ENCODE data around the gene HIGD2A. TPM values are rescaled to one million over a fixed set of nuclear protein-coding genes. Genes with fewer than 3 reads are reported as not detected.

Gene HIGD2A
- total and polyA plus RNA-seq, 2 donors = 116 to 161 TPM

GRCh38 chr5:176410486-176411180 lies 22.1 kb downstream of the HIGD2A start:
- Histone ChIP-seq H3K27me3 (ENCODE audit: control insufficient read depth in 2 of 2, insufficient read depth in 1 of 2, low read length in 1 of 2) (no peaks in the 10 kb centered on the region), H3K36me3 (ENCODE audit: control insufficient read depth in 2 of 2, insufficient read depth in 2 of 2, low read length in 1 of 2) (peaks cover 22 to 30% of the 10 kb centered on the region in 2 donors), H3K4me3 (ENCODE audit: low read length in 2 of 2) (no peak overlapping the region), H3K27ac (ENCODE audit: low read depth in 1 of 2, low read length in 1 of 2) (no peak overlapping the region), H3K9me3 (ENCODE audit: control insufficient read depth in 2 of 2, insufficient read depth in 1 of 2, low read length in 1 of 2) (no peaks in the 10 kb centered on the region), H3K4me1 (ENCODE audit: control insufficient read depth in 2 of 2, insufficient read depth in 2 of 2, low read length in 2 of 2) (peaks cover 6 to 17% of the 10 kb centered on the region in 2 donors)
- no peak for DNase-seq (ENCODE audit: low read depth in 6 of 9, low spot score in 9 of 9)
- 88% methylated on average over 5 of the region's 5 CpGs for WGBS

DNA sequence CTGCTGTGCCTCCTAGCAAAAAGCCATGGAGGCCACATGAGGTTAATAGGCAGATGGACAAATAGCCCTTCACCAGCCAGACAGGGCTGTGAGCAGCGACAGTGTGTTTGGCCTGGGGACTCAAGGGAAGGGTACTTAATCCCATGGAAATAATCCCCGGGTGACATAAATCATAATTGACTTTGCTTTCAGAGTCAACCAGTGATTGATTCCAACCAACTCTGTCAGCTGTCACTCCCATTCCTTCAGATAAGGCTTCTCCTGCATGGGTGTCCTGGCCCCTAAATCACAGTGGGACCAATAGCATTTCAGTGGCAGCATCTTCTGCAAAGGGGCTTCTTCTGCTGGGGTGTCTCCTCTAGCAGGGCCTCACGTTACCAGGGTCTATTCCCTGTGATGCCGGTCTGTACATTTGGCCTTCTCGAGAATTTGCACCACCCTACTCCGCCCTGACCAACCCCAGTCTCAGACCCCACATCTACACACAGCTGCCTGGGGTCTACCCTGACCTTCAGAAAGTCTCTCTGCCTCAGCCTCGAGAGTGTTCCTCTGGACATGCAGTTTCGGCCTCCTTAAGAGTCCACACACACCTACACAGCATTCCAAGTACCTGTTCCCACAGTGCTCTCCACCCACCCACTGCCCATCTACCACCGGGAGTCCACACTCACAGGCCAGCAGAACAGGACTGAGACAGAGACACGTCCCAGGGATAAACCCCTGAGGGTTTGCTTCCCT lies 24.1 kb downstream of the HIGD2A start:
- H3K27ac ChIP-seq (ENCODE audit: low read depth in 1 of 2, low read length in 1 of 2) = peak overlapping the region in 1 of 2 donors; percentile 32

DNA sequence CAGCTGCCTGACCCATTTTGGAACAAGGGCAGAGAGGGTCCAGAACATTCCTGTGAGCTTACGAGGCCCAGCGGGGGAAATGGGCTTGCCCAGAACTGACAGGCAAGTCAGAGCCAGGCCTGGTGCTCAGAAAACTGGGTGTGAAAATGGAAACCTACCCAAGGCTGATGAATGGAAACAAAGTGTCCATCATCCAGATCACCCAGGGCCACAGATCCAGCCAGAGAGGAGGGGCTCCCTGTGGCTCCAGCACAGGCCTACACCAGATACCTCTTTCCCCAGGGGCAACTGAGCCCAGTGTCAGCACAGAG lies 24.7 kb downstream of the HIGD2A start:
- Histone ChIP-seq H3K36me3 (ENCODE audit: control insufficient read depth in 2 of 2, insufficient read depth in 2 of 2, low read length in 1 of 2) (peaks cover 6 to 15% of the 10 kb centered on the region in 2 donors), H3K9me3 (ENCODE audit: control insufficient read depth in 2 of 2, insufficient read depth in 1 of 2, low read length in 1 of 2) (no peaks in the 10 kb centered on the region), H3K27ac (ENCODE audit: low read depth in 1 of 2, low read length in 1 of 2) (peak overlapping the region in 1 of 2 donors; percentile 12), H3K4me3 (ENCODE audit: low read length in 2 of 2) (no peak overlapping the region), H3K27me3 (ENCODE audit: control insufficient read depth in 2 of 2, insufficient read depth in 1 of 2, low read length in 1 of 2) (no peaks in the 10 kb centered on the region), H3K4me1 (ENCODE audit: control insufficient read depth in 2 of 2, insufficient read depth in 2 of 2, low read length in 2 of 2) (peaks cover 12 to 28% of the 10 kb centered on the region in 2 donors)
- DNase-seq (ENCODE audit: low read depth in 6 of 9, low spot score in 9 of 9) = no peak
- 92% methylated on average over 2 of the region's 2 CpGs for WGBS

More for the DNA sequence above, 24.1 kb downstream of the HIGD2A start:
- no peak for DNase-seq (ENCODE audit: low read depth in 6 of 9, low spot score in 9 of 9)
- H3K27me3 ChIP-seq (ENCODE audit: control insufficient read depth in 2 of 2, insufficient read depth in 1 of 2, low read length in 1 of 2) = no peaks in the 10 kb centered on the region
- no peak overlapping the region for H3K4me3 ChIP-seq (ENCODE audit: low read length in 2 of 2)
- peaks cover 12 to 28% of the 10 kb centered on the region in 2 donors for H3K4me1 ChIP-seq (ENCODE audit: control insufficient read depth in 2 of 2, insufficient read depth in 2 of 2, low read length in 2 of 2)
- 94% methylated on average over 10 of the region's 10 CpGs for WGBS
- H3K9me3 ChIP-seq (ENCODE audit: control insufficient read depth in 2 of 2, insufficient read depth in 1 of 2, low read length in 1 of 2) = no peaks in the 10 kb centered on the region
- peaks cover 9 to 18% of the 10 kb centered on the region in 2 donors for H3K36me3 ChIP-seq (ENCODE audit: control insufficient read depth in 2 of 2, insufficient read depth in 2 of 2, low read length in 1 of 2)

DNA sequence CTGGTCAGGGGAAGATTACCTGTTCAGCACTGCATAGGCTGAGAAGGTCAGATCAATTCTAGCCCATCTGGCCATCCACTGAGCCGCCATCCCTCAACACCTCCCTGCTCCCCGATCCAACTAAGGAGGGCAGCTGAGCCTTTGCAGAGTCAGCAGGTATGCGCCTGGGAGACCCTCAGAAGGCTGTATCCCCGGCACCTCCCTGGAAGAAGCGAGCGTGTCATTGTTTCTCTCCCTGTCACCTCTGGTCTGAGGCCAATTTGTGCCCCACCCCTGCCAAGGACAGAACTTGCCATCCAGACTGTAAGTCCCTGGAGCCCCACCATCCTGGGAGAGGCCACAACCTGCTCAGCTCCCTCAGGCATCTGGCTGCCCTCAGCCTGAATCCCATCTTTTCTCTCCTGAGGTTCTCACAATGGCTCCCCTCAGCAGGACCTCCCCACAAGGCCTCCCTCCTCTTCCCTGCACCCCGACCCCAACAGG lies 25.2 kb downstream of the HIGD2A start:
- Histone ChIP-seq H3K4me3 (ENCODE audit: low read length in 2 of 2) (no peak overlapping the region), H3K36me3 (ENCODE audit: control insufficient read depth in 2 of 2, insufficient read depth in 2 of 2, low read length in 1 of 2) (peaks cover 6 to 11% of the 10 kb centered on the region in 2 donors), H3K9me3 (ENCODE audit: control insufficient read depth in 2 of 2, insufficient read depth in 1 of 2, low read length in 1 of 2) (no peaks in the 10 kb centered on the region), H3K4me1 (ENCODE audit: control insufficient read depth in 2 of 2, insufficient read depth in 2 of 2, low read length in 2 of 2) (peaks cover 12 to 28% of the 10 kb centered on the region in 2 donors), H3K27me3 (ENCODE audit: control insufficient read depth in 2 of 2, insufficient read depth in 1 of 2, low read length in 1 of 2) (no peaks in the 10 kb centered on the region), H3K27ac (ENCODE audit: low read depth in 1 of 2, low read length in 1 of 2) (peak overlapping the region in 1 of 2 donors; percentile 20)
- WGBS = 88% methylated on average over 7 of the region's 7 CpGs
- no peak for DNase-seq (ENCODE audit: low read depth in 6 of 9, low spot score in 9 of 9)

GRCh38 chr5:176414704-176415103 lies 26.2 kb downstream of the HIGD2A start:
- peaks cover 5 to 9% of the 10 kb centered on the region in 2 donors for H3K36me3 ChIP-seq (ENCODE audit: control insufficient read depth in 2 of 2, insufficient read depth in 2 of 2, low read length in 1 of 2)
- no peaks in the 10 kb centered on the region for H3K27me3 ChIP-seq (ENCODE audit: control insufficient read depth in 2 of 2, insufficient read depth in 1 of 2, low read length in 1 of 2)
- no peak overlapping the region for H3K4me3 ChIP-seq (ENCODE audit: low read length in 2 of 2)
- WGBS = 90% methylated on average over 3 of the region's 3 CpGs
- peak overlapping the region in 1 of 2 donors; percentile 36 for H3K27ac ChIP-seq (ENCODE audit: low read depth in 1 of 2, low read length in 1 of 2)
- H3K4me1 ChIP-seq (ENCODE audit: control insufficient read depth in 2 of 2, insufficient read depth in 2 of 2, low read length in 2 of 2) = peaks cover 12 to 28% of the 10 kb centered on the region in 2 donors
- no peaks in the 10 kb centered on the region for H3K9me3 ChIP-seq (ENCODE audit: control insufficient read depth in 2 of 2, insufficient read depth in 1 of 2, low read length in 1 of 2)
- DNase-seq (ENCODE audit: low read depth in 6 of 9, low spot score in 9 of 9) = no peak

- Histone ChIP-seq H3K4me3 (ENCODE audit: low read length in 2 of 2) (peak overlapping the region; percentile 56 to 65), H3K36me3 (ENCODE audit: control insufficient read depth in 2 of 2, insufficient read depth in 2 of 2, low read length in 1 of 2) (peaks cover 0 to 2% of the 10 kb centered on the region in 2 donors), H3K9me3 (ENCODE audit: control insufficient read depth in 2 of 2, insufficient read depth in 1 of 2, low read length in 1 of 2) (no peaks in the 10 kb centered on the region), H3K27me3 (ENCODE audit: control insufficient read depth in 2 of 2, insufficient read depth in 1 of 2, low read length in 1 of 2) (no peaks in the 10 kb centered on the region), H3K4me1 (ENCODE audit: control insufficient read depth in 2 of 2, insufficient read depth in 2 of 2, low read length in 2 of 2) (peaks cover 12 to 27% of the 10 kb centered on the region in 2 donors), H3K27ac (ENCODE audit: low read depth in 1 of 2, low read length in 1 of 2) (peak overlapping the region; percentile 36 to 37)
- WGBS = 89% methylated on average over 13 of the region's 13 CpGs
- DNase-seq (ENCODE audit: low read depth in 6 of 9, low spot score in 9 of 9) = no peak
Measured at GRCh38 chr5:176415240-176415951, 26.8 kb downstream of the HIGD2A start.

DNA sequence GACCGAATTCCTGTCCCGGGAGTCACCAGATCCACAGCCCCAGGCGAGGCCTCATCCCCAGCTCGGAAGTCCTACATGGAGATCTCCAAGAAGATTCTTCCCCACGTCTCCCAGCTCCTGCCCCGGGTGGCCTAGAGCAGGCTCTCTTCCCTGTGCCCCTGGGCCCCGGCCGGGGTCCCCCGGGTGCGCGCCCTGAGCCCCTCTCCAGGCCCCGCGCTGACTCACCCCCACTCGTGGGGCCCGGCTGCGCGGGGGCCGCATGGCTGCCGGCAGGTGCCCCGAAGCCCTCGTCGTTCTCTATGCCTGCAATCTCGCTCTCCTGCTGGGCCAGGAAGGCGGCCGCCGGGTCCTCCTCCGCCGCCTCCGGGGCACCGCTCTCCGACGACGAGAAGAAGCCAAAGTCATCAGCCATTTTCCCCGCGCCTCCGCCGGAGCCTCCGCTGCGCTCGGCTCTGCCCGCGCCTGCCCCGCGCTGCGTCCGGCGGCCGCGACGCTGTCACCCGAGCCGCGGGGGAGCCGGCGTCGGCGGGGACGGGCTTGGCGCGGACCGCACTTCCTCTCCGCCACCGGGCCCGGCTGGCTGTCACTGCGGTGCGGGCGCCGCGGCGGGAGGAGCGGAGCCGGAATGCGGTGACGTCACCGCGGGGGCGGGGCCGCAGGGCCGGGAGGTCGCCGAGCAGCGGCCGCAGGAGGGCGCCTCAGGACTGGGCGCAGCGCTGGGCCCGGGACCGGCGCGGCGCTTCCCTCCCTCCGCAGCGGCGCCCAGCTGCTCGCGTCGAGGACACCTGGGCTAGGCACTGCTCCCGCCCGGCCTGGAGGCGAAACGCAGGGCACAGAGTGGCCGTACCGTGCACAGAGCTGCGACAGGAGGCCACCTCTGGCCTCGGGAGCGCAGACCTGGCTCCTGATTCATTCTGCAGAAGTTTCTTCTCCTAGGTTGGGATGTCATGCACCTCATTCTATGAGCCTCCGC lies 27.7 kb downstream of the HIGD2A start, which contains the start of gene CLTB:
TSS of gene CLTB (minus strand) at position 588 of the 973 bp plus-strand sequence. CDS start at position 412, 176 bp downstream.
- no peaks in the 10 kb centered on the region for H3K9me3 ChIP-seq (ENCODE audit: control insufficient read depth in 2 of 2, insufficient read depth in 1 of 2, low read length in 1 of 2)
- H3K27ac ChIP-seq (ENCODE audit: low read depth in 1 of 2, low read length in 1 of 2) = peak within 1 kb of the TSS; percentile 55 to 82
- H3K4me1 ChIP-seq (ENCODE audit: control insufficient read depth in 2 of 2, insufficient read depth in 2 of 2, low read length in 2 of 2) = peaks cover 12 to 22% of the 10 kb centered on the region in 2 donors
- DNase-seq (ENCODE audit: low read depth in 6 of 9, low spot score in 9 of 9) = peak; percentile 30 to 95 (median 84)
- 4% methylated on average over 107 of the region's 107 CpGs for WGBS
- no peaks in the 10 kb centered on the region for H3K36me3 ChIP-seq (ENCODE audit: control insufficient read depth in 2 of 2, insufficient read depth in 2 of 2, low read length in 1 of 2)
- peak within 1 kb of the TSS; percentile 56 to 65 for H3K4me3 ChIP-seq (ENCODE audit: low read length in 2 of 2)
- H3K27me3 ChIP-seq (ENCODE audit: control insufficient read depth in 2 of 2, insufficient read depth in 1 of 2, low read length in 1 of 2) = no peaks in the 10 kb centered on the region

DNA sequence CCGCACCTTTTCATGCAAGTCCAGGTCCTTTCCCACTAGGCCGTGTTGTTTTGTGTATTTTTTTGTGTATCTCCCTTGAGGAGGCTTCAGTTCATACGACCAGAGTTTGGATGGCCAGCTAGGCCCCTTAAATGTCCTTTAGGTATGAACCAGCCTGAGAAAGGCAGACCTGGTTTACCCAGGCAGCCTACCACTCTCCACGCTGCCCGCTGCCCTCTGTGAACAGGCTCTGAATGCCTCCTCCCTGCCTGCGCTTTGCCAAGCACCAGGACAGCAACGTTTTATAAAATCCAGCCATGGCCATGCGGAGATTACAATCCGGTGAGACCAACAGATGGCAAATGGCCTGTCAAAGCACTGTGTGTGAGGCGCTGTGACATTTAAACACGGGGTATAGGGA lies 28.4 kb downstream of the HIGD2A start:
- H3K36me3 ChIP-seq (ENCODE audit: control insufficient read depth in 2 of 2, insufficient read depth in 2 of 2, low read length in 1 of 2) = no peaks in the 10 kb centered on the region
- no peaks in the 10 kb centered on the region for H3K27me3 ChIP-seq (ENCODE audit: control insufficient read depth in 2 of 2, insufficient read depth in 1 of 2, low read length in 1 of 2)
- no peaks in the 10 kb centered on the region for H3K9me3 ChIP-seq (ENCODE audit: control insufficient read depth in 2 of 2, insufficient read depth in 1 of 2, low read length in 1 of 2)
- peaks cover 12 to 22% of the 10 kb centered on the region in 2 donors for H3K4me1 ChIP-seq (ENCODE audit: control insufficient read depth in 2 of 2, insufficient read depth in 2 of 2, low read length in 2 of 2)
- WGBS = 92% methylated on average over 11 of the region's 11 CpGs
- no peak for DNase-seq (ENCODE audit: low read depth in 6 of 9, low spot score in 9 of 9)
- H3K4me3 ChIP-seq (ENCODE audit: low read length in 2 of 2) = peak overlapping the region in 1 of 2 donors; percentile 29
- H3K27ac ChIP-seq (ENCODE audit: low read depth in 1 of 2, low read length in 1 of 2) = no peak overlapping the region
